Fibroblast of lung (primary cell): Measurements from ENCODE around the gene INSR.

Experiments used
- CTCF ChIP-seq, 2 donors: IDR thresholded peaks in 1 of 2; conservative IDR thresholded peaks in 1 of 2; 1 replicate in 1 of 2; 2 replicates in 1 of 2; pipeline ENCODE4 v1.5.1; 2011 to 2012; ENCODE audit warnings: low read length in 2 of 2, control low read depth in 1 of 2, inconsistent platforms in 1 of 2, low read depth in 1 of 2, mild to moderate bottlenecking in 1 of 2
- EZH2 ChIP-seq: IDR thresholded peaks from 2 replicates; pipeline ENCODE4 v1.5.1; 2012; ENCODE audit warnings: low read length, control low read depth, mild to moderate bottlenecking; ENCODE audit errors: missing control alignments

GRCh38 chr19:7117248-7117647 lies 177.0 kb downstream of the INSR start:
- TF ChIP-seq CTCF (conservative IDR thresholded peaks at IDR 0.05 in 1 of 2, IDR thresholded peaks at IDR 0.05 in 1 of 2; ENCODE audit: low read depth in 1 of 2, low read length in 2 of 2): no peak
- no peak for TF ChIP-seq EZH2
